Hepatocyte (in vitro differentiated cells): ENCODE measurements around the gene SLC4A11. TPM values are rescaled to one million over a fixed set of nuclear protein-coding genes. Genes with fewer than 3 reads are reported as not detected.

Experiments
- DNase-seq: peaks from one replicate; pipeline ENCODE4 v3.0.0-alpha.2; 2016; ENCODE audit warnings: low spot score
- H2AFZ ChIP-seq: fragments of 200-600 bp; sonication (generic); 2 replicates; pipeline ENCODE4 v1.6.0; 2016; ENCODE audit warnings: antibody characterized with exemption, mild to moderate bottlenecking
- H3K27ac ChIP-seq: fragments of 200-600 bp; sonication (generic); 2 replicates; pipeline ENCODE4 v1.5.1; 2016; ENCODE audit warnings: mild to moderate bottlenecking
- H3K27me3 ChIP-seq: fragments of 200-600 bp; sonication (generic); 2 replicates; pipeline ENCODE4 v1.6.1; 2016
- H3K36me3 ChIP-seq: fragments of 200-600 bp; sonication (generic); replicated peaks from 2 replicates; pipeline ENCODE4 v1.5.1; 2016; ENCODE audit warnings: low read depth; ENCODE audit not compliant: insufficient read depth
- H3K4me1 ChIP-seq: fragments of 200-600 bp; sonication (generic); 2 replicates; pipeline ENCODE4 v1.5.1; 2016; ENCODE audit warnings: mild to moderate bottlenecking, moderate library complexity; ENCODE audit not compliant: insufficient read depth
- H3K4me2 ChIP-seq: fragments of 200-600 bp; sonication (generic); 2 replicates; pipeline ENCODE4 v1.6.0; 2016
- H3K4me3 ChIP-seq: fragments of 200-600 bp; sonication (generic); 2 replicates; pipeline ENCODE4 v1.5.1; 2016; ENCODE audit warnings: mild to moderate bottlenecking
- H3K79me2 ChIP-seq: fragments of 200-600 bp; sonication (generic); 2 replicates; pipeline ENCODE4 v1.6.0; 2017; ENCODE audit warnings: mild to moderate bottlenecking
- H3K9me2 ChIP-seq: fragments of 200-600 bp; sonication (generic); replicated peaks from 2 replicates; pipeline ENCODE4 v1.6.0; 2017; ENCODE audit warnings: mild to moderate bottlenecking; ENCODE audit not compliant: insufficient read depth
- H3K9me3 ChIP-seq: fragments of 200-600 bp; sonication (generic); 2 replicates; pipeline ENCODE4 v1.5.1; 2016; ENCODE audit warnings: low read depth, mild to moderate bottlenecking
- H4K20me1 ChIP-seq: fragments of 200-600 bp; sonication (generic); 2 replicates; pipeline ENCODE4 v1.6.0; 2016; ENCODE audit warnings: mild to moderate bottlenecking; ENCODE audit not compliant: insufficient read depth, poor library complexity, severe bottlenecking
- CTCF ChIP-seq: fragments of 200-600 bp; sonication (generic); IDR thresholded peaks from 2 replicates; pipeline ENCODE4 v1.5.1; 2016; ENCODE audit warnings: antibody characterized with exemption, mild to moderate bottlenecking; ENCODE audit not compliant: poor library complexity
- EZH2 ChIP-seq: fragments of 200-600 bp; sonication (generic); IDR thresholded peaks from 2 replicates; pipeline ENCODE4 v1.6.1; 2016; ENCODE audit warnings: antibody characterized with exemption, mild to moderate bottlenecking, borderline replicate concordance
- EZH2phosphoT487 ChIP-seq: fragments of 200-600 bp; sonication (generic); IDR thresholded peaks from one replicate; pipeline ENCODE4 v1.6.1; 2018; ENCODE audit warnings: antibody characterized with exemption, mild to moderate bottlenecking, low read depth, moderate library complexity; ENCODE audit not compliant: unreplicated experiment, severe bottlenecking
- WGBS: methylation state at CpG from one replicate; pipeline ENCODE4 v1.1.6; 2016; ENCODE audit warnings: low lambda C conversion rate; ENCODE audit errors: missing lambda C conversion rate; 5-methylcytosine and 5-hydroxymethylcytosine counted together
- polyA plus RNA-seq: library from polyadenylated mRNA; unstranded; fragments of >200 nt; fragmentation: Nextera tagmentation; extraction: Ambion mirVana; gene quantifications from 2 replicates; pipeline ENCODE4 v1.2.1, GENCODE V29; 2016
- total RNA-seq: library from RNA; depleted of rRNA; stranded (reverse); fragments of >200 nt; gene quantifications from 2 replicates; pipeline ENCODE4 v1.2.3, GENCODE V29; 2014

Gene SLC4A11
- total and polyA plus RNA-seq, 2 experiments from 2014 or later = 0.37 to 1.3 TPM

GRCh38 chr20:3251806-3252205, 12.8 kb upstream of the SLC4A11 start:
- no peaks in the 10 kb centered on the region for H3K9me2 ChIP-seq
- TF ChIP-seq EZH2 (no peak), EZH2phosphoT487 (no peak), CTCF (no peak)
- no peak overlapping the region for H3K4me3 ChIP-seq
- 91% methylated on average over 8 of the region's 8 CpGs for whole genome bisulfite sequencing
- H2AFZ ChIP-seq = no peak overlapping the region
- H3K4me2 ChIP-seq = no peak overlapping the region
- H3K79me2 ChIP-seq = no peaks in the 10 kb centered on the region
- no peak for DNase-seq
- H3K36me3 ChIP-seq = no peaks in the 10 kb centered on the region
- no peaks in the 10 kb centered on the region for H3K9me3 ChIP-seq
- H3K4me1 ChIP-seq = peaks cover 8% of the 10 kb centered on the region
- H3K27me3 ChIP-seq = peaks cover 34% of the 10 kb centered on the region
- no peaks in the 10 kb centered on the region for H4K20me1 ChIP-seq
- H3K27ac ChIP-seq = no peak overlapping the region

- Histone ChIP-seq H3K79me2 (no peaks in the 10 kb centered on the region), H3K4me1 (peaks cover 8% of the 10 kb centered on the region), H3K27ac (no peak overlapping the region), H2AFZ (no peak overlapping the region), H3K9me2 (no peaks in the 10 kb centered on the region), H3K27me3 (peaks cover 34% of the 10 kb centered on the region), H3K4me3 (no peak overlapping the region), H3K36me3 (no peaks in the 10 kb centered on the region), H3K4me2 (no peak overlapping the region), H4K20me1 (no peaks in the 10 kb centered on the region), H3K9me3 (no peaks in the 10 kb centered on the region)
- no peak for TF ChIP-seq EZH2phosphoT487
- peak; percentile 35 for TF ChIP-seq CTCF
- DNase-seq = no peak
- WGBS = 44% methylated on average over 10 of the region's 10 CpGs
Observed at GRCh38 chr20:3250091-3250504, 11.1 kb upstream of the SLC4A11 start.

DNA sequence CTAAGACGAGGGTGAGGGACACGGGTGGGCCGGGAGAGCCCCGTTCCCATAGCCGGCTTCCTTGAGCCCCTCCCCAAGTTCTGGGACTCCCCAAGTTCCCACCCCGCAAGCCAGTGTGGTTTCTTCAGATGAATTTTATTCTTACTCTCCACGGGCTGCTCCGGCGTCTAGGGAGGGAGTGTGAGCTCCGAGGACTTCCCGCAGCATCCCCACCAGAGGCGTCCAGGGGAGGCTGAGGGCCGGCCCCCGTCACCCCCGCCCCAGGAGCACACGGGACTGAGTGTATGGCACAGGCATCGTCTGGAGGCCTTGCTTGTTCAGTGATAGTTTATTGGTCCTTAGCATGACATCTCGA, 10.0 kb upstream of the SLC4A11 start:
- Histone ChIP-seq H3K9me2 (no peaks in the 10 kb centered on the region), H3K4me1 (peaks cover 8% of the 10 kb centered on the region), H3K27ac (no peak overlapping the region), H3K27me3 (peaks cover 34% of the 10 kb centered on the region), H2AFZ (no peak overlapping the region), H3K4me2 (peak overlapping the region; percentile 70), H3K79me2 (no peaks in the 10 kb centered on the region), H3K9me3 (no peaks in the 10 kb centered on the region), H3K4me3 (no peak overlapping the region), H3K36me3 (no peaks in the 10 kb centered on the region), H4K20me1 (no peaks in the 10 kb centered on the region)
- TF ChIP-seq EZH2 (no peak), CTCF (no peak), EZH2phosphoT487 (no peak)
- WGBS = 28% methylated on average over 18 of the region's 18 CpGs
- no peak for DNase-seq
